Stimulated activated CD8-positive, alpha-beta memory T cell treated with anti-CD3 and anti-CD28 coated beads, Interleukin-12 subunit alpha, Interleukin-12 subunit beta, amount 100 ng/mL, for 24 hours (primary cell): ENCODE results near the gene TUBGCP2.
A peak's percentile ranks its signal among the peaks of the same experiment; 100 is the strongest.

Source experiments
- DNase-seq: peaks from one replicate; pipeline ENCODE4 v3.0.0-alpha.2; 2020; ENCODE audit errors: extremely low read depth

TUBGCP2 gene

GRCh38 chr10:133343558-133343957, 34.9 kb upstream of the TUBGCP2 start:
- DNase-seq: no peak

GRCh38 chr10:133342942-133343341, 34.3 kb upstream of the TUBGCP2 start:
- no peak for DNase-seq

GRCh38 chr10:133341983-133342382, 33.3 kb upstream of the TUBGCP2 start:
- no peak for DNase-seq

- DNase-seq: no peak
Observed at GRCh38 chr10:133339708-133340380, 31.2 kb upstream of the TUBGCP2 start.

GRCh38 chr10:133338080-133339071, 29.7 kb upstream of the TUBGCP2 start:
- no peak for DNase-seq

- DNase-seq: no peak
Observed at GRCh38 chr10:133337370-133337725, 28.7 kb upstream of the TUBGCP2 start.

GRCh38 chr10:133336577-133337369, 28.1 kb upstream of the TUBGCP2 start, which contains the start of gene CALY:
Gene CALY (minus strand): TSS chr10:133336896. CDS start chr10:133328989, 7,907 bp downstream.
- DNase-seq: no peak

GRCh38 chr10:133336118-133336576, 27.5 kb upstream of the TUBGCP2 start:
- DNase-seq: no peak

- no peak for DNase-seq
Observed at GRCh38 chr10:133335246-133336117, 26.8 kb upstream of the TUBGCP2 start.

GRCh38 chr10:133334503-133335245, 26.0 kb upstream of the TUBGCP2 start:
- DNase-seq: no peak

GRCh38 chr10:133332936-133333699, 24.4 kb upstream of the TUBGCP2 start:
- DNase-seq: no peak

GRCh38 chr10:133329491-133330202, 21.0 kb upstream of the TUBGCP2 start:
- peak; percentile 60 for DNase-seq

GRCh38 chr10:133328358-133329343, 20.0 kb upstream of the TUBGCP2 start:
- no peak for DNase-seq

- DNase-seq: no peak
Observed at GRCh38 chr10:133327651-133328357, 19.1 kb upstream of the TUBGCP2 start.

GRCh38 chr10:133326745-133327650, 18.3 kb upstream of the TUBGCP2 start:
- DNase-seq: no peak

- DNase-seq: no peak
Observed at GRCh38 chr10:133326223-133326551, 17.5 kb upstream of the TUBGCP2 start.
